ENCODE results near the gene PLXNC1.
"Not testable (repeated sequence)": the region's sequence is repeated elsewhere in the genome, so short reads cannot be mapped to it uniquely, and the experiment has no call there.

The PLXNC1 gene

GRCh38 chr12:94297096-94297699 is 148.8 kb downstream of the PLXNC1 start:
- no peak for DNase-seq (ENCODE audit: low read depth)
- no peaks in the 10 kb centered on the region for H3K27me3 ChIP-seq (replicated peaks; ENCODE audit: control insufficient read depth, insufficient read depth, low read length)

GRCh38 chr12:94297876-94298505 is 149.6 kb downstream of the PLXNC1 start:
- H3K4me3 ChIP-seq (ENCODE audit: low read length): no peak overlapping the region
- no peaks in the 10 kb centered on the region for H3K9me3 ChIP-seq (ENCODE audit: control insufficient read depth, low read length)
- H3K27me3 ChIP-seq (replicated peaks; ENCODE audit: control insufficient read depth, insufficient read depth, low read length): no peaks in the 10 kb centered on the region
- no peak for DNase-seq (ENCODE audit: low read depth)
- no peaks in the 10 kb centered on the region for H3K4me1 ChIP-seq (ENCODE audit: control insufficient read depth, insufficient read depth, low read length)
- H3K36me3 ChIP-seq (ENCODE audit: control insufficient read depth, insufficient read depth, low read length, severe bottlenecking): no peaks in the 10 kb centered on the region
- H3K9ac ChIP-seq (ENCODE audit: low read length): no peak overlapping the region

More at GRCh38 chr12:94297096-94297699, 148.8 kb downstream of the PLXNC1 start:
- Histone ChIP-seq H3K36me3 (ENCODE audit: control insufficient read depth, insufficient read depth, low read length, severe bottlenecking) (no peaks in the 10 kb centered on the region), H3K9ac (ENCODE audit: low read length) (no peak overlapping the region), H3K9me3 (ENCODE audit: control insufficient read depth, low read length) (no peaks in the 10 kb centered on the region), H3K4me3 (ENCODE audit: low read length) (no peak overlapping the region), H3K4me1 (ENCODE audit: control insufficient read depth, insufficient read depth, low read length) (no peaks in the 10 kb centered on the region)

DNA sequence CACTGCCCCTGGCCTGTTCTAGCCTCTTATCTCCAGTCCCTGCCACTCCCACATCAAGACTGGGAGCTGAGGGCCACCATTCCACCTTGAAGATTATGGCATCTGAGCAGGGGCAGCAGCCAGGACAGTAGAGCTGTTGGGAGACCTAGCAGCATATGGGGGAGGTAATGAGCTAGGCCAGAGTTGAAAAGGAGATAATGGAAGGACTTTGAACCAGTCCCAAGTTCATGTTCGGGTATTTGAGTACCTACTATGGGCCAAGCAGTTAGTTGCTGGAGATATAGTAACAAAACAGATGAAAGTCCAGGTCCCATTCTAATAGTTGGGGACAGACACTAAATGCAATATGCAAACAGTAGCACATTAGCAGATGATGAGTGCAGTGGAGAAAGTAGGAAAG is 151.5 kb downstream of the PLXNC1 start:
- no peak overlapping the region for H3K9ac ChIP-seq (ENCODE audit: low read length)

DNA sequence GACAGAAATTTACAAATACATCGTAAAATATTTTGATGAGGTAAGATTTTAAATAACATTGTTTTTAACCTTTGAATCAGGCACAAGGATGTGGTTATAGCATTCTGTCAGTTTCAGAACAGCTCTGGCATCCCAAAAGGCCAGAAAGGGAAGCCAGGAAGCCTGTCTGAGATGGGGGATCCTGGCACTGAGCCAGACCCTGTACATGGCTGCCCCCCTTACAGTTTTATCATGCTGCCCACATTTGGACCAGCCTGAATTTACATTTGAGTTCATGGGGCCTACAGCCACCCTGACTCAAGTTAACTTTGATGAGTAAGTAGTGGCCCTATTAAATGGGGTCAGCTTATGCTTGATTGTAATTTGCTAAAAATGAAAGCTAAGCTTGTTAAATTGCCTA is 155.6 kb downstream of the PLXNC1 start:
- Histone ChIP-seq H3K27me3 (replicated peaks; ENCODE audit: control insufficient read depth, insufficient read depth, low read length) (no peaks in the 10 kb centered on the region), H3K36me3 (ENCODE audit: control insufficient read depth, insufficient read depth, low read length, severe bottlenecking) (peaks cover 18% of the 10 kb centered on the region), H3K9ac (ENCODE audit: low read length) (no peak overlapping the region), H3K4me1 (ENCODE audit: control insufficient read depth, insufficient read depth, low read length) (no peaks in the 10 kb centered on the region), H3K4me3 (ENCODE audit: low read length) (no peak overlapping the region), H3K9me3 (ENCODE audit: control insufficient read depth, low read length) (no peaks in the 10 kb centered on the region)
- DNase-seq (ENCODE audit: low read depth): no peak

More for the DNA sequence above, 151.5 kb downstream of the PLXNC1 start:
- Histone ChIP-seq H3K36me3 (ENCODE audit: control insufficient read depth, insufficient read depth, low read length, severe bottlenecking) (no peaks in the 10 kb centered on the region), H3K4me3 (ENCODE audit: low read length) (no peak overlapping the region), H3K27me3 (replicated peaks; ENCODE audit: control insufficient read depth, insufficient read depth, low read length) (no peaks in the 10 kb centered on the region), H3K4me1 (ENCODE audit: control insufficient read depth, insufficient read depth, low read length) (no peaks in the 10 kb centered on the region), H3K9me3 (ENCODE audit: control insufficient read depth, low read length) (no peaks in the 10 kb centered on the region)
- no peak for DNase-seq (ENCODE audit: low read depth)

DNA sequence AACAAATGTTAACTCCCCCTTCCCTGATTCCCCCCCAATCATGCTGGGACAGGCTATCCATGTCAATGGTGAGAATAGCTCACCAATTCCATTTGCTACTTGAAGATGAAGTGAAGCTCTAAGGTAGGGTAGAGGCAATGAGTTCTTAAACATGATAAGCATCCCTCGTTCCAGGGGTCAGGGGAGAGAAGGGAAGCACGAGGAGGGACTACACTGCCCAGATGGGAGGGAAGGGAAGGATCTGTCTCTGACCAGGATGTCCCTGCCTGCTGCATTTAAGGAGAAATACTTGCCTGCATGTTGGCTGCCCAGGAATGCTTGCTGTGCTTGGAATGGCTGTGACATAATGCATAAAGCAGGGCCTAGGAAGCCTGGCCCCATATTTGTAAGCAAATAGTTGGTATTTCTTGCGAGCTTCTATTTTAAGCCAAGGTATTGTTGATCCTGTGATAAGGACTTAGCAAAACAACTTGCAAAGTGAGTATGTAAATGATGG is 156.2 kb downstream of the PLXNC1 start:
- Histone ChIP-seq H3K4me3 (ENCODE audit: low read length) (no peak overlapping the region), H3K4me1 (ENCODE audit: control insufficient read depth, insufficient read depth, low read length) (no peaks in the 10 kb centered on the region), H3K36me3 (ENCODE audit: control insufficient read depth, insufficient read depth, low read length, severe bottlenecking) (peaks cover 24% of the 10 kb centered on the region), H3K27me3 (replicated peaks; ENCODE audit: control insufficient read depth, insufficient read depth, low read length) (no peaks in the 10 kb centered on the region), H3K9ac (ENCODE audit: low read length) (no peak overlapping the region), H3K9me3 (ENCODE audit: control insufficient read depth, low read length) (no peaks in the 10 kb centered on the region)
- peak; percentile 74 for DNase-seq (ENCODE audit: low read depth)

DNA sequence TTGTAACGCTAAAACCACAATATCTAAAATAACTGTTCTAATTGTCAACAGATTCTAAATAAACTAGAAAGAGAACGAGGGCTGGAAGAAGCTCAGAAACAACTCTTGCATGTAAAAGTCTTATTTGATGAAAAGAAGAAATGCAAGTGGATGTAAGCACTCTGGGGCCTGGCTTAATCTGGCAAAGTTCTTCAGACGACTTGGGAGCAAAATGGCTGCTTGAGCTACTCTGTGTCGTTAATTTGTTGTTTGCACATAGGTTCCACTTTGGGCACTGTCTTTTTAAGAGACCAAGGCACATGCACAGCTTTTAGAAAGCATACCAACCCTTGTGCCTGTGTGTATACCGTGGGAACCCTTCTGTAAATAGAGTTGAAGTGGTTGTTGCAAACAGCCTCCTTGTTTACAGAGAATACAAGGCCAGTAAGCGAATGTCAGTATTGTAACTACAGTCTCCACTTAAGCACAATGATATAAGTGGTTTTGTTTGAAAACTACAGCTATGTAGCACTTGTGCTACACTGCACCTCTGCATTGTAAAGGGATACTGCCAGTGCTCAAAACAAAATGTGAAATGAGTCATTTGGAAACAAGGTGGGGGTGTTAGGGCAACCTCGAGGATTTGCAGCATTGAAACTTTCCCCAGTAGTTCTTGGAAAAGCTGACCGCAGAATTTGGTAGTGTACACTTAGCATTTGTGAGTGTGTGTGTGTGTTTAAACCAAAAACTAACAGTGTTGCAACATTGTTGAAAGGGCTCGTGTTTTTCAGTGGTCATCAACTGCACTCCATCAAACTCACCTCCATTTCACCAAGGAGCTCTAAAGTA is 157.0 kb downstream of the PLXNC1 start:
- H3K36me3 ChIP-seq (ENCODE audit: control insufficient read depth, insufficient read depth, low read length, severe bottlenecking): peaks cover 24% of the 10 kb centered on the region
- peak; percentile 52 for DNase-seq (ENCODE audit: low read depth)
- no peaks in the 10 kb centered on the region for H3K9me3 ChIP-seq (ENCODE audit: control insufficient read depth, low read length)
- H3K9ac ChIP-seq (ENCODE audit: low read length): no peak overlapping the region
- H3K4me3 ChIP-seq (ENCODE audit: low read length): no peak overlapping the region
- H3K4me1 ChIP-seq (ENCODE audit: control insufficient read depth, insufficient read depth, low read length): no peaks in the 10 kb centered on the region
- H3K27me3 ChIP-seq (replicated peaks; ENCODE audit: control insufficient read depth, insufficient read depth, low read length): no peaks in the 10 kb centered on the region

GRCh38 chr12:94308612-94309011 is 160.2 kb downstream of the PLXNC1 start:
- Histone ChIP-seq H3K4me1 (ENCODE audit: control insufficient read depth, insufficient read depth, low read length) (no peaks in the 10 kb centered on the region), H3K4me3 (ENCODE audit: low read length) (no peak overlapping the region), H3K9ac (ENCODE audit: low read length) (no peak overlapping the region), H3K9me3 (ENCODE audit: control insufficient read depth, low read length) (no peaks in the 10 kb centered on the region), H3K36me3 (ENCODE audit: control insufficient read depth, insufficient read depth, low read length, severe bottlenecking) (peaks cover 27% of the 10 kb centered on the region), H3K27me3 (replicated peaks; ENCODE audit: control insufficient read depth, insufficient read depth, low read length) (no peaks in the 10 kb centered on the region)
- no peak for DNase-seq (ENCODE audit: low read depth)

- H3K27me3 ChIP-seq (replicated peaks; ENCODE audit: control insufficient read depth, insufficient read depth, low read length): no peaks in the 10 kb centered on the region
- H3K9me3 ChIP-seq (ENCODE audit: control insufficient read depth, low read length): no peaks in the 10 kb centered on the region
- no peaks in the 10 kb centered on the region for H3K4me1 ChIP-seq (ENCODE audit: control insufficient read depth, insufficient read depth, low read length)
- no peak for DNase-seq (ENCODE audit: low read depth)
- peaks cover 27% of the 10 kb centered on the region for H3K36me3 ChIP-seq (ENCODE audit: control insufficient read depth, insufficient read depth, low read length, severe bottlenecking)
- H3K9ac ChIP-seq (ENCODE audit: low read length): no peak overlapping the region
- no peak overlapping the region for H3K4me3 ChIP-seq (ENCODE audit: low read length)
Observed at GRCh38 chr12:94309373-94309772, 161.0 kb downstream of the PLXNC1 start.

- H3K27me3 ChIP-seq (replicated peaks; ENCODE audit: control insufficient read depth, insufficient read depth, low read length): no peaks in the 10 kb centered on the region
- H3K9ac ChIP-seq (ENCODE audit: low read length): no peak overlapping the region
- H3K36me3 ChIP-seq (ENCODE audit: control insufficient read depth, insufficient read depth, low read length, severe bottlenecking): peaks cover 19% of the 10 kb centered on the region
- H3K9me3 ChIP-seq (ENCODE audit: control insufficient read depth, low read length): no peaks in the 10 kb centered on the region
- H3K4me1 ChIP-seq (ENCODE audit: control insufficient read depth, insufficient read depth, low read length): no peaks in the 10 kb centered on the region
- no peak for DNase-seq (ENCODE audit: low read depth)
- no peak overlapping the region for H3K4me3 ChIP-seq (ENCODE audit: low read length)
Observed at GRCh38 chr12:94312378-94312777, 164.0 kb downstream of the PLXNC1 start.

DNA sequence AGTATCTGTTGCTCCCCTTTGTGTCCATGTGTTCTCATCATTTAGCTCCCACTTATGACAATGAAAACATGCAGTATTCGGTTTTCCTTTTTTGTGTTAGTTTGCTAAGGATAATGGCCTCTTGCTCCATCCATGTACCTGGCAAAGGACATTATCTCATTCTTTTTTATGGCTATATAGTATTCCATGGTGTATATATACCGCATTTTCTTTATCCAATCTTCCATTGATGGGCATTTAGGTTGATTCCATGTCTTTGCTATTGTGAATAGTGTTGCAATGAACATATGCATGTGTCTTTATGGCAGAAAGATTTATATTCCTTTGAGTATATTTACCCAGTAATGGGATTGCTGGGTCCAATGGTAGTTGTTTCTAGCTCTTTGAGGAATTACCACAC is 168.2 kb downstream of the PLXNC1 start:
- H3K36me3 ChIP-seq (ENCODE audit: control insufficient read depth, insufficient read depth, low read length, severe bottlenecking): peaks cover 13% of the 10 kb centered on the region
- not testable (repeated sequence) for DNase-seq (ENCODE audit: low read depth); H3K4me3 ChIP-seq (ENCODE audit: low read length); H3K9ac ChIP-seq (ENCODE audit: low read length); H3K27me3 ChIP-seq (replicated peaks; ENCODE audit: control insufficient read depth, insufficient read depth, low read length); H3K4me1 ChIP-seq (ENCODE audit: control insufficient read depth, insufficient read depth, low read length)
- H3K9me3 ChIP-seq (ENCODE audit: control insufficient read depth, low read length): peaks cover 19% of the 10 kb centered on the region

DNA sequence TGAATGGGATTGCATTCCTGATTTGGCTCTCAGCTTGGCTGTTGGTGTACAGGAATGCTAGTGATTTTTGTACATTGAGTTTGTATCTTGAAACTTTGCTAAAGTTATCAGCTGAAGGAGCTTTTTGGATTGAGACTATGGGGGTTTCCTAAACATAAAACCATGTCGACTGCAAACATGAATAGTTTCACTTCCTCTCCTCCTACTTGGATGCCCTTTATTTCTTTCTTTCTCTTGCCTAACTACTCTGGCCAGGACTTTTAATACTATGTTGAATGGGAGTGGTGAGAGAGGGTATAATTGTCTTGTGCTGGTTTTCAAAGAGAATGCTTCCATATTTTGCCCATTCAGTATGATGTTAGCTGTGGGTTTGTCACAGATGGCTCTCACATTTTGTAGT is 169.8 kb downstream of the PLXNC1 start:
- peaks cover 22% of the 10 kb centered on the region for H3K36me3 ChIP-seq (ENCODE audit: control insufficient read depth, insufficient read depth, low read length, severe bottlenecking)
- DNase-seq (ENCODE audit: low read depth): no peak
- no peak overlapping the region for H3K4me3 ChIP-seq (ENCODE audit: low read length)
- H3K27me3 ChIP-seq (replicated peaks; ENCODE audit: control insufficient read depth, insufficient read depth, low read length): no peaks in the 10 kb centered on the region
- H3K9me3 ChIP-seq (ENCODE audit: control insufficient read depth, low read length): peaks cover 19% of the 10 kb centered on the region
- H3K4me1 ChIP-seq (ENCODE audit: control insufficient read depth, insufficient read depth, low read length): no peaks in the 10 kb centered on the region
- no peak overlapping the region for H3K9ac ChIP-seq (ENCODE audit: low read length)

Measured in adipocyte (in vitro differentiated cells).